IPS DF 6.9 (cell line): Measurements from ENCODE around the gene DUX4.
"Not testable (repeated sequence)": the region's sequence is repeated elsewhere in the genome, so short reads cannot be mapped to it uniquely, and the experiment has no call there.

Experiments
- DNase-seq: peaks from one replicate; pipeline ENCODE4 v3.0.0-alpha.2; 2013; ENCODE audit warnings: low read depth, low spot score
- H3K27ac ChIP-seq: one replicate; pipeline ENCODE4 v1.5.1; 2013; ENCODE audit warnings: low read length, control low read depth
- H3K27me3 ChIP-seq: 2 replicates; pipeline ENCODE4 v1.6.1; 2013; ENCODE audit warnings: mild to moderate bottlenecking, low read length; ENCODE audit not compliant: control insufficient read depth, insufficient read depth
- H3K36me3 ChIP-seq: 2 replicates; pipeline ENCODE4 v1.6.1; 2013; ENCODE audit warnings: low read length; ENCODE audit not compliant: control insufficient read depth, insufficient read depth
- H3K4me1 ChIP-seq: 2 replicates; pipeline ENCODE4 v1.6.1; 2013; ENCODE audit warnings: low read length; ENCODE audit not compliant: control insufficient read depth, insufficient read depth
- H3K4me3 ChIP-seq: 2 replicates; pipeline ENCODE4 v1.5.1; 2013; ENCODE audit warnings: mild to moderate bottlenecking, low read length
- H3K9me3 ChIP-seq: 2 replicates; pipeline ENCODE4 v1.6.1; 2013; ENCODE audit warnings: low read length, inconsistent platforms; ENCODE audit not compliant: control insufficient read depth, insufficient read depth
- WGBS: extraction: QIAGEN DNeasy Blood & Tissue Kit; methylation state at CpG from one replicate; pipeline ENCODE4 v1.1.7; 2013; ENCODE audit warnings: mixed read lengths, missing lambda C conversion rate; ENCODE audit not compliant: insufficient read length, insufficient coverage; 5-methylcytosine and 5-hydroxymethylcytosine counted together

DUX4 gene

DNA sequence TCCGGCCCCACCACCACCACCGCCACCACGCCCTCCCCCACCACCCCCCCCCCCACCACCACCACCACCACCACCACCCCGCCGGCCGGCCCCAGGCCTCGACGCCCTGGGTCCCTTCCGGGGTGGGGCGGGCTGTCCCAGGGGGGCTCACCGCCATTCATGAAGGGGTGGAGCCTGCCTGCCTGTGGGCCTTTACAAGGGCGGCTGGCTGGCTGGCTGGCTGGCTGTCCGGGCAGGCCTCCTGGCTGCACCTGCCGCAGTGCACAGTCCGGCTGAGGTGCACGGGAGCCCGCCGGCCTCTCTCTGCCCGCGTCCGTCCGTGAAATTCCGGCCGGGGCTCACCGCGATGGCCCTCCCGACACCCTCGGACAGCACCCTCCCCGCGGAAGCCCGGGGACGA lies at the start of gene DUX4:
Gene DUX4 (plus strand): TSS at position 347 of the 400 bp plus-strand sequence. CDS start 0 bp downstream, at position 347.
- no CpG with 5 or more reads among the region's 32 CpGs for WGBS
- not testable (repeated sequence) for H3K4me3 ChIP-seq, H3K36me3 ChIP-seq, DNase-seq, H3K27ac ChIP-seq, H3K27me3 ChIP-seq, H3K4me1 ChIP-seq, H3K9me3 ChIP-seq

DNA sequence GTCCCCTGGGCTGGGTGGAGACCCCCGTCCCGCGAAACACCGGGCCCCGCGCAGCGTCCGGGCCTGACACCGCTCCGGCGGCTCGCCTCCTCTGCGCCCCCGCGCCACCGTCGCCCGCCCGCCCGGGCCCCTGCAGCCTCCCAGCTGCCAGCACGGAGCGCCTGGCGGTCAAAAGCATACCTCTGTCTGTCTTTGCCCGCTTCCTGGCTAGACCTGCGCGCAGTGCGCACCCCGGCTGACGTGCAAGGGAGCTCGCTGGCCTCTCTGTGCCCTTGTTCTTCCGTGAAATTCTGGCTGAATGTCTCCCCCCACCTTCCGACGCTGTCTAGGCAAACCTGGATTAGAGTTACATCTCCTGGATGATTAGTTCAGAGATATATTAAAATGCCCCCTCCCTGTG lies 1.9 kb downstream of the DUX4 start:
- not testable (repeated sequence) for H3K36me3 ChIP-seq, H3K4me1 ChIP-seq, H3K4me3 ChIP-seq, H3K27me3 ChIP-seq, DNase-seq, H3K9me3 ChIP-seq, H3K27ac ChIP-seq
- no CpG with 5 or more reads among the region's 33 CpGs for WGBS

DNA sequence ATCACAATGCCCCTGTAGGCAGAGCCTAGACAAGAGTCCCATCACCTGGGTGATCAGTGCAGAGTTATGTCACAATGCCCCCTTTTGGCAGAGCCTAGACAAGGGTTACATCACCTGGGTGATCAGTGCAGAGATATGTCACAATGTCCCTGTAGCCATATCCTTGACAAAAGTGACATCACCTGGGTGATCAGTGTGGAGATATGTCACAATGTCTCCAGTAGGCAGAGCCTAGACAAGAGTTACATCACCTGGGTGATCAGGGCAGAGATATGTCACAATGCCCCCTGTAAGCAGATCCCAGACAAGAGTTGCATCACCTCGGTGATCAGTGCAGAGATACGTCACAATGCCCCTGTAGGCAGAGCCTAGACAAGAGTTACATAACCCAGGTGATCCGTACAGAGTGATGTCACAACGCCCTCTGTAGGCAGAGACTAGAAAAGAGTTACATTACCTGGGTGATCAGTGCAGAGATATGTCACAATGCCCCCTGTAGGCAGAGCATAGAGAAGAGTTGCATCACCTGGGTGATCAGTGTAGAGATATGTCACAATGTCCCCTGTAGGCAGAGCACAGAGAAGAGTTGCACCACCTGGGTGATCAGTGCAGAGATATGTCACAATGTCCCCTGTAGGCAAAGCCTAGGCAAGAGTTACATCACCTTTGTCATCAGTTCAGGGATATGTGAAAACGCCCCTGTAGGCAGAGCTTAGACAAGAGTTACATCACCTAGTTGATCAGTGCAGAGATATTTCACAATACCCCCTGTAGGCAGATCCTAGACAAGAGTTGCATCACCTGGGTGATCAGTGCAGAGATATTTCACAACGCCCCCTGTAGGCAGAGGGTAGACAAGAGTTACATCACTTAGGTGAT lies 4.4 kb downstream of the DUX4 start:
- H3K4me1 ChIP-seq, H3K27me3 ChIP-seq, H3K9me3 ChIP-seq, H3K36me3 ChIP-seq, H3K27ac ChIP-seq, DNase-seq, H3K4me3 ChIP-seq: not testable (repeated sequence)
- no CpG with 5 or more reads among the region's 6 CpGs for WGBS

DNA sequence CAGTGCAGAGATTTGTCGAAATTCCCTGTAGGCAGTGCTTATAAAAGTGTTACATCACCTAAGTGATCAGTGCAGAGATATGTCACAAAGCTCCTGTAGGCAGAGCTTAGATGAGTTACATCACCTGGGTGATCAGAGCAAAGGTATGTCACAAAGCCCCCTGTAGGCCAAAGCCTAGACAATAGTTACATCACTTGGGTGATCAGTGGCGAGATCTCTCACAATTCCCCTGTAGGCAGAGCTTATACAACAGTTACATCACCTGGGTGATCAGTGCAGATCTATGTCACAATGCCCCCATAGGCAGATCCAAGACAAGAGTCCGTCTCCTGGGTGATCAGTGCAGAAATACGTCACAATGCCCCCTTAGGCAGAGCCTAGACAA lies 5.0 kb downstream of the DUX4 start:
- not testable (repeated sequence) for H3K27ac ChIP-seq, H3K4me1 ChIP-seq, H3K9me3 ChIP-seq, H3K4me3 ChIP-seq, DNase-seq, H3K36me3 ChIP-seq, H3K27me3 ChIP-seq
- no CpG with 5 or more reads among the region's 4 CpGs for WGBS

DNA sequence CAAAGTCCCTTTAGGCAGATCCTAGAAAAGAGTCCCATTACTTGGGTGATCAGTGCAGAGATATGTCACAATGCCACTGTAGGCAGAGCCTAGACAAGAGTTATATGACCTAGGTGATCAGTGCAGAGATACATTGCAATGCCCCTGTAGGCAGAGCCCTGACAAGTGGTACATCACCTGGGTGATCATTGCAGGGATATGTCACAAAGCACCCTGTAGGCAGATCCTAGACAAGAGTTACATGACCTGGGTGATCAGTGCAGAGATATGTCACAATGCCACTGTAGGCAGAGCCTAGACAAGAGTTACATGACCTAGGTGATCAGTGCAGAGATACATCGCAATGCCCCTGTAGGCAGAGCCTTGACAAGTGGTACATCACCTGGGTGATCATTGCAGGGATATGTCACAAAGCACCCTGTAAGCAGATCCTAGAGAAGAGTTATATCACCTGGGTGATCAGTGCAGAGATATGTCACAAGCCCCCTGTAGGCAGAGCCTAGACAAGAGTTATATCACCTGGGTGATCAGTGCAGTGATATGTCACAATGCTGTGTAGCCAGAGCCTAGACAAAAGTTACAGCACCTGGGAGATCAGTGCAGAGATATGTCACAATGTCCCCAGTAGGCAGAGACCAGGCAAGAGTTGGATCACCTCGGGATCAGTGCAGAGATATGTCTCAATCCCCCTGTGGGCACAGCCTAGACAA lies 5.6 kb downstream of the DUX4 start:
- H3K4me3 ChIP-seq, H3K36me3 ChIP-seq, H3K9me3 ChIP-seq, H3K27me3 ChIP-seq, H3K27ac ChIP-seq, H3K4me1 ChIP-seq, DNase-seq: not testable (repeated sequence)
- no CpG with 5 or more reads among the region's 2 CpGs for WGBS

DNA sequence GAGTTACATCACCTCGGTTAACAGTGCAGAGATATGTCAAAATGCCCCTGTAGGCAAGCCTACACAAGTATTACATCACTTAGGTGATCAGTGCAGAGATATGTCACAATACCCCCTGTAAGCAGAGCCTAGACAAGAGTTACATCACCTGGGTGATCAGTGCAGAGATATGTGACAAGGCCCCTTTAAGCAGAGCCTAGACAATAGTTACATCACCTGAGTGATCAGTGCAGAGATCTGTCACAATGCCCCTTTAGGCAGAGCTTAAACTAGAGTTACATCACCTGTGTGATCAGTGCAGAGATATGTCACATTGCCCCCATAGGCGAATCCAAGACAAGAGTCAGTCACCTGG lies 6.1 kb downstream of the DUX4 start:
- not testable (repeated sequence) for H3K9me3 ChIP-seq, H3K4me1 ChIP-seq, DNase-seq, H3K27me3 ChIP-seq, H3K36me3 ChIP-seq, H3K27ac ChIP-seq, H3K4me3 ChIP-seq
- WGBS: no CpG with 5 or more reads among the region's 2 CpGs

DNA sequence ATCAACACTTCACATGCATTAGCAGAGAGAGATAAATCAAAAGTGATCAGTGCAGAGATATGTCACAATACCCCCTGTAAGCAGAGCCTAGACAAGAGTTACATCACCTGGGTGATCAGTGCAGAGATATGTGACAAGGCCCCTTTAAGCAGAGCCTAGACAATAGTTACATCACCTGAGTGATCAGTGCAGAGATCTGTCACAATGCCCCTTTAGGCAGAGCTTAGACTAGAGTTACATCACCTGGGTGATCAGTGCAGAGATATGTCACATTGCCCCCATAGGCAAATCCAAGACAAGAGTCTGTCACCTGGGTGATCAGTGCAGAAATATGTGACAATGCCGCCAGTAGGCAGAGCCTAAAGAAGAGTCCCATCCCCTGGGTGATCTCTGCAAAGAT lies 7.4 kb downstream of the DUX4 start:
- DNase-seq, H3K36me3 ChIP-seq, H3K27me3 ChIP-seq, H3K27ac ChIP-seq, H3K4me3 ChIP-seq, H3K4me1 ChIP-seq, H3K9me3 ChIP-seq: not testable (repeated sequence)
- no CpG with 5 or more reads among the region's 1 CpG for WGBS

DNA sequence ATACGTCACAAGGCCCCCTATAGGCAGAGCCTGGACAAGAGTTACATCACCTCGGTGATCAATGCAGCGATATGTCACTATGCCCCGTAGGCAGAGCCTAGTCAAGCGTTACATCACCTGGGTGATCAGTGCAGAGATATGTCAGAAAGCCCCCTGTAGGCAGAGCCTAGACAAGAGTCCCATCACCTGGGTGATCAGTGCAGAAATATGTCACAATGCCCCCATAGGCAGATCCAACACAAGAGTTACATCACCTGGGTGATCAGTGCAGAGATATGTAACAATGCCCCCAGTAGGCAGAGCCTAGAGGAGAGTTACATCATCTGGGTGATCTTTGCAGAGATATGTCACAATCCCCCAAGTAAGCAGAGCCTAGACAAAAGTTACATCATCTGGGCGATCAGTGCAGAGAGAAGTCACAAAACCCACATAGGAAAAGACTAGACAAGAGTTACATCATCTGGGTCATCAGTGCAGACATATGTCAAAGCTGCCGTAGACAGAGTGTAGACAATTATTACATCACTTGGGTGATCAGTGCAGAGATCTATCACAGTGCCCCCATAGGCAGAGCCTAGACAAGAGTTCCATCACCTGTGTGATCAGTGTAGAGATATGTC lies 8.0 kb downstream of the DUX4 start:
- WGBS: no CpG with 5 or more reads among the region's 7 CpGs
- not testable (repeated sequence) for H3K27me3 ChIP-seq, DNase-seq, H3K27ac ChIP-seq, H3K36me3 ChIP-seq, H3K9me3 ChIP-seq, H3K4me3 ChIP-seq, H3K4me1 ChIP-seq

DNA sequence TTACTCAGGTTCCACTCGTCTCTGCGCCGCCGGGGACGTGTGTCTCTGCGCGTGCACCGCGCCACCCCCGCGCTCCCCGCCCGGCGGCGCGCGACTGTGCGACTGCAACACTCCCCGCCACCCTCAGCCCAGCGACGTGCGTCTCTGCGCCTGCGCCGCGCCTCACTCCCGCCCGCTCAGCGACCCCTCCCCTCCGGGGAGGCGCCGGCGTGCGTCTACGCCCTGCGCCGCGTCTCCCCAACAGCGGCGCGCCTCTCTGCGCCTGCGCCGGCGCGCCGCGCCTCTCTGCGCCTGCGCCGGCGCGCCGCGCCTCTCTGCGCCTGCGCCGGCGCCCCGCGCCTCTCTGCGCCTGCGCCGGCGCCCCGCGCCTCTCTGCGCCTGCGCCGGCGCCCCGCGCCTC lies 29.9 kb downstream of the DUX4 start:
- no CpG with 5 or more reads among the region's 73 CpGs for WGBS
- H3K4me1 ChIP-seq, H3K9me3 ChIP-seq, DNase-seq, H3K27me3 ChIP-seq, H3K36me3 ChIP-seq, H3K4me3 ChIP-seq, H3K27ac ChIP-seq: not testable (repeated sequence)
